ENCODE results near the gene CARHSP1.

DNA sequence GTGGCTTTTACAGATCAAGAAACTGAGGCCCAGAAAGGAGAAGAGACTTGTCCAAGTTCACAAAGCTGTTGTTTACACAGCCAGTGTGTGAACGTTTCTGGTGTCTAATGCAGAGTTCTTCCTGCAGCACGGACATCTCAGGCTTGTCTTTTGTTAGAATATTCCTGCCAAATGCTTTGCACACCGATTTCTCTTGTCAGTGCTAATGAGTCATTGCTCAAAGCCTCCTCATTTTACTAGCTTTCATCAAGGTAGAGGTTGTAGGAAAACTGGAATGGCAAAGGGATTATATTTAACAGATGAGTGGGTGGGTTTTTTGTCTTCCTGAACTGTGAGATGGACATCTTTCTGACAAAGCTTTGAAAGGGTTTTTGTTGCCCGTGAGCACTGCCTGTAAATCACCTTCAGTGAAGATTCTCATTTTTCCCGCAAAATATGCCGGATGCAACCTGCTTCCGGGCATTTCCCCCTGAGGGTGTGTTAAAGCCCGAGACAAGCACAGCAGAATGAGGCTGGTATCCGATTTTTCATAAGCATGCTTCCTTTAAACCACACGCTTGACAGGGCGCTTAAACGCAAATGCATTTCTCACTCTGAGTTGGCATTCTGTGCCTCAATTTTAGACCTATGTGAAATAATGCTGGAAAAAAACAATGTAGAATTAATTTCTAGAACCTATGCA lies 56.5 kb downstream of the CARHSP1 start:
- TF ChIP-seq, protein P1, sequence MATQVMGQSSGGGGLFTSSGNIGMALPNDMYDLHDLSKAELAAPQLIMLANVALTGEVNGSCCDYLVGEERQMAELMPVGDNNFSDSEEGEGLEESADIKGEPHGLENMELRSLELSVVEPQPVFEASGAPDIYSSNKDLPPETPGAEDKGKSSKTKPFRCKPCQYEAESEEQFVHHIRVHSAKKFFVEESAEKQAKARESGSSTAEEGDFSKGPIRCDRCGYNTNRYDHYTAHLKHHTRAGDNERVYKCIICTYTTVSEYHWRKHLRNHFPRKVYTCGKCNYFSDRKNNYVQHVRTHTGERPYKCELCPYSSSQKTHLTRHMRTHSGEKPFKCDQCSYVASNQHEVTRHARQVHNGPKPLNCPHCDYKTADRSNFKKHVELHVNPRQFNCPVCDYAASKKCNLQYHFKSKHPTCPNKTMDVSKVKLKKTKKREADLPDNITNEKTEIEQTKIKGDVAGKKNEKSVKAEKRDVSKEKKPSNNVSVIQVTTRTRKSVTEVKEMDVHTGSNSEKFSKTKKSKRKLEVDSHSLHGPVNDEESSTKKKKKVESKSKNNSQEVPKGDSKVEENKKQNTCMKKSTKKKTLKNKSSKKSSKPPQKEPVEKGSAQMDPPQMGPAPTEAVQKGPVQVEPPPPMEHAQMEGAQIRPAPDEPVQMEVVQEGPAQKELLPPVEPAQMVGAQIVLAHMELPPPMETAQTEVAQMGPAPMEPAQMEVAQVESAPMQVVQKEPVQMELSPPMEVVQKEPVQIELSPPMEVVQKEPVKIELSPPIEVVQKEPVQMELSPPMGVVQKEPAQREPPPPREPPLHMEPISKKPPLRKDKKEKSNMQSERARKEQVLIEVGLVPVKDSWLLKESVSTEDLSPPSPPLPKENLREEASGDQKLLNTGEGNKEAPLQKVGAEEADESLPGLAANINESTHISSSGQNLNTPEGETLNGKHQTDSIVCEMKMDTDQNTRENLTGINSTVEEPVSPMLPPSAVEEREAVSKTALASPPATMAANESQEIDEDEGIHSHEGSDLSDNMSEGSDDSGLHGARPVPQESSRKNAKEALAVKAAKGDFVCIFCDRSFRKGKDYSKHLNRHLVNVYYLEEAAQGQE (IDR thresholded peaks at IDR 0.05; ENCODE audit: insufficient replicate concordance, low read depth) = no peak
- no peak for TF ChIP-seq POLR2AphosphoS5 (IDR thresholded peaks at IDR 0.05; ENCODE audit: low read depth)
- TF ChIP-seq, protein P2, sequence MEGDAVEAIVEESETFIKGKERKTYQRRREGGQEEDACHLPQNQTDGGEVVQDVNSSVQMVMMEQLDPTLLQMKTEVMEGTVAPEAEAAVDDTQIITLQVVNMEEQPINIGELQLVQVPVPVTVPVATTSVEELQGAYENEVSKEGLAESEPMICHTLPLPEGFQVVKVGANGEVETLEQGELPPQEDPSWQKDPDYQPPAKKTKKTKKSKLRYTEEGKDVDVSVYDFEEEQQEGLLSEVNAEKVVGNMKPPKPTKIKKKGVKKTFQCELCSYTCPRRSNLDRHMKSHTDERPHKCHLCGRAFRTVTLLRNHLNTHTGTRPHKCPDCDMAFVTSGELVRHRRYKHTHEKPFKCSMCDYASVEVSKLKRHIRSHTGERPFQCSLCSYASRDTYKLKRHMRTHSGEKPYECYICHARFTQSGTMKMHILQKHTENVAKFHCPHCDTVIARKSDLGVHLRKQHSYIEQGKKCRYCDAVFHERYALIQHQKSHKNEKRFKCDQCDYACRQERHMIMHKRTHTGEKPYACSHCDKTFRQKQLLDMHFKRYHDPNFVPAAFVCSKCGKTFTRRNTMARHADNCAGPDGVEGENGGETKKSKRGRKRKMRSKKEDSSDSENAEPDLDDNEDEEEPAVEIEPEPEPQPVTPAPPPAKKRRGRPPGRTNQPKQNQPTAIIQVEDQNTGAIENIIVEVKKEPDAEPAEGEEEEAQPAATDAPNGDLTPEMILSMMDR (IDR thresholded peaks at IDR 0.05; ENCODE audit: insufficient read depth, low read length) = no peak

Data from HL-60 (cell line).